Cardiac muscle cell (in vitro differentiated cells and primary cell): ENCODE data around the gene MIER2. TPM values are rescaled to one million over a fixed set of nuclear protein-coding genes. Genes with fewer than 3 reads are reported as not detected.

Experiments
- DNase-seq, 2 donors: peaks; one replicate each; pipeline versions ENCODE4 v3.0.0 to v3.0.0-alpha.2; 2010 to 2017; ENCODE audit warnings: low read depth in 1 of 2, low spot score in 1 of 2
- H3K27ac ChIP-seq: fragments of 200-600 bp; sonication (generic); 2 replicates; pipeline ENCODE4 v1.5.1; 2016
- H3K27me3 ChIP-seq: fragments of 200-600 bp; sonication (generic); 2 replicates; pipeline ENCODE4 v1.6.0; 2016; ENCODE audit warnings: control low read depth
- H3K36me3 ChIP-seq: fragments of 200-600 bp; sonication (generic); 2 replicates; pipeline ENCODE4 v1.5.1; 2016; ENCODE audit warnings: control low read depth
- H3K4me1 ChIP-seq: fragments of 200-600 bp; sonication (generic); 2 replicates; pipeline ENCODE4 v1.8.1; 2017; ENCODE audit warnings: low read depth, mild to moderate bottlenecking, mixed run types
- H3K4me3 ChIP-seq: fragments of 200-600 bp; sonication (generic); 2 replicates; pipeline ENCODE4 v1.5.1; 2016; ENCODE audit warnings: mild to moderate bottlenecking
- H3K9me3 ChIP-seq: fragments of 200-600 bp; sonication (generic); 2 replicates; pipeline ENCODE4 v1.5.1; 2017; ENCODE audit warnings: low read depth, mild to moderate bottlenecking, control low read depth
- polyA plus RNA-seq: library from polyadenylated mRNA; unstranded; fragments of >200 nt; fragmentation: Nextera tagmentation; extraction: Ambion mirVana; gene quantifications from 2 replicates; pipeline ENCODE4 v1.2.1, GENCODE V29; 2016
- total RNA-seq: library from RNA; depleted of rRNA; stranded (reverse); fragments of >200 nt; gene quantifications from 2 replicates; pipeline ENCODE4 v1.2.3, GENCODE V29; 2016
- TF ChIP-seq, protein P1 (sequence below): IDR thresholded peaks from 2 replicates; pipeline ENCODE4 v1.5.1; 2012; ENCODE audit warnings: low read depth, mild to moderate bottlenecking, low read length

MIER2 gene
- total and polyA plus RNA-seq, 2 experiments from 2014 or later = 32.7 to 47.8 TPM

DNA sequence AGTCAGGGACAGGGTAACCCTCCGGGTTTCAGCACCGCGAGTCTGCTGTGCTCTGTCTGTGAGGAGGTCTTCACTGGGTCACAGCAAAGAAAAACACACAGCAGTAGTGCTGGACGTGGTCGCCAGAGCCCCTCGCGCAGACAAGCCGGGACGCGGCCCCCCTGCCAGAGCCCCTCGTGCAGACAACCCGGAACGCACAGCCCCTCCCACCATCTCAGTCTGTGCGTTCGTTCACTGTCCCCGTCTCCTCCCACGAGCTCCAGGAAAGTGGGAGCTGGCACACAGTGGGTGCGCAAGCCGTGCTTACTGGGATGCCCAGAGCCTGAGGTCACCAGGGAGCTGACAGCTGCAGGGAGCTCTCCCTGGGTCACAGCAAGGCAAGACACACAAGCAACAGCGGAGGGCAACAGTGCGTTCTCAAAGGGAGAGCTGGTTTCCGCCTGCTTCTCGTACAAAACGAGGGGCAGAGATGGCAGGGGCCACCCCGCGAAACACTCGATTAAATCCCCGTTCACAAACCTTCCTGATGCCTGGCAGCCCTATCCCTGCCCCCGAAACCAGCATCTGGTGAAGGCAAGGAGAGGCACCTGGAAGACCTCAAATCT, 50.2 kb downstream of the MIER2 start:
- H3K9me3 ChIP-seq = no peaks in the 10 kb centered on the region
- H3K27ac ChIP-seq = no peak overlapping the region
- H3K36me3 ChIP-seq = no peaks in the 10 kb centered on the region
- peaks cover 55% of the 10 kb centered on the region for H3K27me3 ChIP-seq
- TF ChIP-seq, protein P1, sequence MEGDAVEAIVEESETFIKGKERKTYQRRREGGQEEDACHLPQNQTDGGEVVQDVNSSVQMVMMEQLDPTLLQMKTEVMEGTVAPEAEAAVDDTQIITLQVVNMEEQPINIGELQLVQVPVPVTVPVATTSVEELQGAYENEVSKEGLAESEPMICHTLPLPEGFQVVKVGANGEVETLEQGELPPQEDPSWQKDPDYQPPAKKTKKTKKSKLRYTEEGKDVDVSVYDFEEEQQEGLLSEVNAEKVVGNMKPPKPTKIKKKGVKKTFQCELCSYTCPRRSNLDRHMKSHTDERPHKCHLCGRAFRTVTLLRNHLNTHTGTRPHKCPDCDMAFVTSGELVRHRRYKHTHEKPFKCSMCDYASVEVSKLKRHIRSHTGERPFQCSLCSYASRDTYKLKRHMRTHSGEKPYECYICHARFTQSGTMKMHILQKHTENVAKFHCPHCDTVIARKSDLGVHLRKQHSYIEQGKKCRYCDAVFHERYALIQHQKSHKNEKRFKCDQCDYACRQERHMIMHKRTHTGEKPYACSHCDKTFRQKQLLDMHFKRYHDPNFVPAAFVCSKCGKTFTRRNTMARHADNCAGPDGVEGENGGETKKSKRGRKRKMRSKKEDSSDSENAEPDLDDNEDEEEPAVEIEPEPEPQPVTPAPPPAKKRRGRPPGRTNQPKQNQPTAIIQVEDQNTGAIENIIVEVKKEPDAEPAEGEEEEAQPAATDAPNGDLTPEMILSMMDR = no peak
- H3K4me1 ChIP-seq = no peaks in the 10 kb centered on the region
- H3K4me3 ChIP-seq = no peak overlapping the region
- DNase-seq = peak in 1 of 2 donors; percentile 12

DNA sequence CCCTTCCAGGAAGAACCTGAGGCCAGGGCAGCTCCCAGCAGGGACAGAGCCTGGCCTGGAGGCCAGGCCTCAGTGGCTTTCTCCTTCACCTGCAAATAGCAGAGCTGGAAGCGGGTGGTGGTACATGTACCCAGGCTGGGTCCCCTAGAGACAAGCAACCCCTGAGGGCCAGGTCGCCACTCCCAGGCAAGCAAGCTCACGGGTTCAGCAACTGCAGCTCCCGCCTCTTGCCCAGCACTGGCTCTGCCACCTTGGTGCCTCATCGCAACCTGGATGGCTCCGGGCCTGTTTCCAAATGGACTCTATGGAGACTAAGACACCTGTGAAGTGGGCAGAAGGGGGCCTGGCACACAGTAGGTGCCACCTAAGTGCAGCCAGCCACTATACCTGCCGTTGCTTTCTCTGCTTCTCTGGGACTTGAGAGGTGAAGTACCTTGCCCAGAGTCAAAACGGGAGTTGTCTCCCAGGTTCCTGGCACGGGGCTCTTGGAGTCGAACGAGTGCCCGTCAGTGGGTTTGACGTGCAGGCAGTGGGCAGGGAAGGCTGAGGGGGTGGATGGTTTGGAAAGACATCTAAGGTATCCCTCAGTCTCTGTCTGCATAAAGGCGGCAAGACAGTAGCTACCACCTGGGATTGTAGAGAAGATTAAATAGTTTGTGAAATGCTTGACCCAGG, 51.0 kb downstream of the MIER2 start:
- DNase-seq = no peak

DNA sequence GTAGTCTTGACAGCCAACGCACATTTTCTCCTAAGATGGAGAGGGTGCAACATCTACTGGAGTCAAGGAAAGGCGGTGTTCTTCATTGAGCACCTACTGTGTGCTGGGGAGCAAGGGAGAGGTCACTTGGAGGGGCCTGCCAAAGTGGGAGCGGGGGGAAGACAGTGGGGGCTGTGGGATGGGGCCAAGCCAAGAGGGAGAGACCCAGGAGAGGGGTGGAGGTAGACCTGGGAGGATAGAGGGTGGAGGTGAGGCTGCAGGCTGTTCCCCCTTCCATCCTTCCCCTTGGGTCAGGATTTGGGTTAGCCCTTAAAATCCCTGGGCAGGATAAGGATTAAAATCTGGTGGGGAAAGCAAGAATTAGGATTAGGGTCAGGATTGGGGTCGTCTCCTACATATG, 51.6 kb downstream of the MIER2 start:
- Histone ChIP-seq H3K4me3 (no peak overlapping the region), H3K4me1 (no peaks in the 10 kb centered on the region), H3K27me3 (peaks cover 70% of the 10 kb centered on the region), H3K9me3 (no peaks in the 10 kb centered on the region), H3K36me3 (no peaks in the 10 kb centered on the region), H3K27ac (no peak overlapping the region)
- no peak for DNase-seq
- TF ChIP-seq, protein P1 = no peak

More for the DNA sequence above, 51.0 kb downstream of the MIER2 start:
- H3K4me1 ChIP-seq = no peaks in the 10 kb centered on the region
- no peak overlapping the region for H3K27ac ChIP-seq
- H3K9me3 ChIP-seq = no peaks in the 10 kb centered on the region
- H3K36me3 ChIP-seq = no peaks in the 10 kb centered on the region
- peaks cover 63% of the 10 kb centered on the region for H3K27me3 ChIP-seq
- no peak overlapping the region for H3K4me3 ChIP-seq
- TF ChIP-seq, protein P1 = no peak

DNA sequence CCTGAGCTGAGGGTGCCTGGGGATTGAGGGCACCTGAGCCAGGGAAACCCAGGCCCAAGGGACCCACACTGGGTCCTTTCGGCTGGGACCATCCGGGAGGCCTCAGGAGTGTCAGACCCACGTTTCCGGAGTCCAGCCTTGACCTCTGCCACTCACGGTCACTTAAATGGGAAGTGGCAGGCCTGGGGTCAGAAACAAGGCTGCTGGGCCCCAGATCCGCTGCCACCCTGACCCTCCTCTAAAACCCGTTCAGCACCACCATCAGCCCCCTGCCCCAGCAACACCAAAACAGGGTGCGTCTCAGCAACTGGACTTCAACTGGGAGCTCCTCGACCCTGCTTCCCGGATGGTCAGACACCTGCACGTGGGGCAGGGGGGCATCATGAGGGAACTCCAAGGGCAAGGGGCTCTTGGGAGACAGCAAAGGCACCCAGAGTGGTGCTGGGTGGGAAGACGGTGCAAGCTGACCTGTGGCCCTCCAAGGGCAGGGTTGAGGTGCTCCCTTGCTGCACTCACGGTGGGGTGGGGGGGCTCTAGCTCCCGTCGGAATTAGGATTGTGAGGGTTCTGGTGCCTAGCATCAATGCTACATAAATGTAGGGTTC, 52.2 kb downstream of the MIER2 start:
- H3K9me3 ChIP-seq = no peaks in the 10 kb centered on the region
- peaks cover 71% of the 10 kb centered on the region for H3K27me3 ChIP-seq
- H3K36me3 ChIP-seq = no peaks in the 10 kb centered on the region
- H3K4me3 ChIP-seq = no peak overlapping the region
- H3K27ac ChIP-seq = no peak overlapping the region
- TF ChIP-seq, protein P1 = no peak
- DNase-seq = no peak
- no peaks in the 10 kb centered on the region for H3K4me1 ChIP-seq

DNA sequence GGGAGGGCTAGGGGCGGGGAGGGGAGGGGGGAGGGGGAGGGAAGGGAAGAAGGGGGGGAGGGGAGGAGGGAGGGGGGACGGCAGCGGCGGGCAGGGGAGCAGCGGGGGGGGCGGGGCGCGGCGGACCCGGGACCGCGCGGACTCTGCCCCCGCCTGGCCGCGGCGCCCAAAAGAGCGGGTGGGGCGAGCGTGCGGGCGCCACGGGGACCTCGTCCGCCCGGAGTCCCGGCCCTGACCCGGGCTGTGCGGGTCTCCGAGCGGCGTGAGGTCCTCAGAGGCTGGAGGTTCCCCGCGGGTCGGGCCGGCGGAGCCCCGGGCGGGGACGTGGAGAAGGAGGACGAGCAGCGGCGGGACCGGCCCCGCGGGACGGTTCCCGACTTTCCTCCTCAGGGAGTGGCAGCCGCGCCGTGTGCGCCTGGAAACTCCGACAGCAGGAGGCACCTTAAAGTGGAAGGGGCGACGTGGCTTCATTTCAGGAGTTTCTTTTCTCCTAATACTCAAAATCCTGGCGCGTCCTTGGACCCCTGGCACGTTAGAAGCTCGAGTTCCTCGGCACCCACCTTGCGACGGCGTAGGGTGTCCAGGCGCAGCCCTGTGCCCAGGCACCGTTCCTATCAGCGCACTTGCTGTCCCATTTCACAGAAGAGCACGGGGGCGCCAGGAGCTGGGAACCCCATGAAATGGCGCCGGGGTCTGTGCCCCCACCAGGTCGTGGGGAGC, 52.9 kb downstream of the MIER2 start:
- H3K27me3 ChIP-seq = peaks cover 71% of the 10 kb centered on the region
- H3K4me1 ChIP-seq = no peaks in the 10 kb centered on the region
- H3K9me3 ChIP-seq = no peaks in the 10 kb centered on the region
- TF ChIP-seq, protein P1 = no peak
- H3K27ac ChIP-seq = no peak overlapping the region
- DNase-seq = no peak
- H3K4me3 ChIP-seq = no peak overlapping the region
- H3K36me3 ChIP-seq = no peaks in the 10 kb centered on the region
